Retinal pigment epithelial cell (primary cell): ENCODE data around the gene SYK.

Experiments
- DNase-seq: peaks from one replicate; pipeline ENCODE4 v3.0.0-alpha.2; 2010; ENCODE audit warnings: low read depth
- H3K4me3 ChIP-seq: 2 replicates; pipeline ENCODE4 v1.5.1; 2011; ENCODE audit warnings: mild to moderate bottlenecking, low read length, control low read depth, moderate library complexity
- CTCF ChIP-seq: conservative IDR thresholded peaks from 2 replicates; pipeline ENCODE4 v1.5.1; 2011; ENCODE audit warnings: low read depth, low read length, control low read depth, inconsistent platforms

The SYK gene

GRCh38 chr9:90909747-90910283 is 108.2 kb downstream of the SYK start:
- H3K4me3 ChIP-seq, result no peak overlapping the region
- no peak for DNase-seq
- TF ChIP-seq CTCF, result no peak

GRCh38 chr9:90914196-90914595 is 112.6 kb downstream of the SYK start:
- H3K4me3 ChIP-seq, result no peak overlapping the region
- no peak for TF ChIP-seq CTCF
- no peak for DNase-seq

GRCh38 chr9:90914868-90915483 is 113.4 kb downstream of the SYK start:
- DNase-seq, result no peak
- no peak overlapping the region for H3K4me3 ChIP-seq
- TF ChIP-seq CTCF, result peak; percentile 87

- no peak for DNase-seq
- no peak overlapping the region for H3K4me3 ChIP-seq
- peak; percentile 45 for TF ChIP-seq CTCF
These were observed 114.1 kb downstream of the SYK start for GRCh38 chr9:90915693-90916092.

GRCh38 chr9:90916147-90916734 is 114.6 kb downstream of the SYK start:
- TF ChIP-seq CTCF, result no peak
- DNase-seq, result no peak
- H3K4me3 ChIP-seq, result no peak overlapping the region

GRCh38 chr9:90919883-90920282 is 118.3 kb downstream of the SYK start:
- H3K4me3 ChIP-seq, result no peak overlapping the region
- DNase-seq, result no peak

More at GRCh38 chr9:90919883-90920282, 118.3 kb downstream of the SYK start:
- TF ChIP-seq CTCF, result no peak
